ENCODE data around the gene USH2A.
"Not testable (repeated sequence)": the region's sequence is repeated elsewhere in the genome, so short reads cannot be mapped to it uniquely, and the experiment has no call there.

The USH2A gene

GRCh38 chr1:216032961-216033614 is 390.2 kb downstream of the USH2A start:
- DNase-seq, result no peak

- no peak for DNase-seq
These were observed 391.0 kb downstream of the USH2A start for GRCh38 chr1:216032284-216032683.

- no peak for DNase-seq
These were observed 394.6 kb downstream of the USH2A start for GRCh38 chr1:216028631-216029030.

DNA sequence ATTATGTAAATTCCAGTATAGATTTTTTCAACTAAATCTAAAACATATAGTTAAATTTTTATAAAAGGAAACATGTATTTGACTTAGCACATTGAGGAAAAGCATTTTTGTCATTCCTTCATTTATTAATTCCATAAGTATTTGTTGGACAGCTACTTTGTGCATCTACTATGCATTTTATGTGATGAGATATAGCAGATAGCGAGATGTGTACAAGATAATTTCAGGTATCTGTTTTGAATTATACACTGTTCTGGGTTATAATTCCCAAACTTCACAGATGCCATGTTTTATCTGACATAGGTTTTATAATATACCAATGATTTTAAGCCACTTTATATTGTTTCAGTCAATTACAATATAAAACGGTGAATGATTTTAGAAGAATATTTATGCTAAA is 398.7 kb downstream of the USH2A start:
- no peak for DNase-seq

DNA sequence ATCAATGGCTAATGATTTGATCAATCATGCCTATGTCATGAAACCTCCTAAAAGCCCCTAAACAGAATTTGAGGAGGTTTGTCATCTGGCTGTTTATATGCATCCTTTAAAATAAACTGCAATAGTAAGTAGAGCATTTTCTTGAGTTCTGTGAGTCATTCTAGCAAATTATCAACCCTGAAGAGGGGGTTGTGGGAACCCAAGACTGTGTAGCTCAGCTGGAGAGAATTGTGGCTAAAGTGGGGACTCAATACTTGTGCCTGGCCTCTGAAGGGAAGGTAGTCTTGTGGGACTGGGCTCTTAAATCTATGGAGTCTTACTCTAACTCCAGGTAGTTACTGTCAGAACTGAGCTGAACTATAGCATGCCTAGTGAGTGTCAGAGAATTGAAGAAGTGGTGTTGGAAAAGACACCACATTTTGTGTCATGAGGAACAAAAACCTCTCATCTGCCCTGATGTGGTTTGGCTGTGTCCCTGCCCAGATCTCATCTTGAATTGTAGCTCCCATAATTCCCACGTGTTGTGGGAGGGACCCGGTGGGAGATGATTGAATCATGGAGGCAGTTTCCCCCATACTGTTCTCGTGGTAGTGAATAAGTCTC is 402.4 kb downstream of the USH2A start:
- DNase-seq, result no peak

DNA sequence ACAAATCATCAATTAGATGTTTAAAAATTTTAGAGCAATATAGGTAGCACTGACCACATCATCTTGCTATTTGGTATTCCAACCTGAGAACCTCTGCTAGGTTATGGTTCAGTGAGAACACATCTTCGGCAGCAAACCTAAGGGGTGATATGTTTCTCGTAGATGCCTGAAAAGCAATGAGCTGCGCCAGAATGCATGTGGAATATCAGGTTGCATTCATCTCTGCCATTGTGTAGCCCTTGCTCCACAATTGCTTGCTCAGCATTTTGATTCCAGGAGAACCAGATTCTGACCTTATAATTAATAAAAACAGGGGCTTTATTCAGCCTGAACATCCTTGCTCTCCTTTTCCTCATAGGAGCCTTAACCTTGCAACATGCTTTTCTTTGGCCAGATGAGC is 408.1 kb downstream of the USH2A start:
- DNase-seq, result no peak

GRCh38 chr1:216014086-216014485 is 409.2 kb downstream of the USH2A start:
- DNase-seq, result no peak

GRCh38 chr1:216009456-216009855 is 413.8 kb downstream of the USH2A start:
- not testable (repeated sequence) for DNase-seq

DNA sequence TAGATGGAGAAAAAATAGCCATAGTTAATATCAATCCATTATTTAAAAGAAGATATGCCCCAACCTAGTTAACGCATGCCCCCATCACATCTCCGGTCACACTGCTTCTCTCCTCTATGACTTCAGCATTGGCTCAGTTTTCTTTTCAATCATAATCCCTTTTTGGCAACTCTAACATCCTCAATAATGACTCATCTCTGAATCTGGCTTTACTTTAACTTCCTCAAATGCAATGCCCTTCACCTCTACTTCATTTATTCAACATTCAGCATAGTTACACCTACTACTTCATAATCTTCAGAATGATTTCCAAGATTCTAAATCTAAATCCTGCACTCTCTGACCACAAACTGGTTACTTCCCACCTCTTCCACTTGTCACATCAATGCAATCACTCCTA is 417.3 kb downstream of the USH2A start:
- no peak for DNase-seq

GRCh38 chr1:215992620-215993019 is 430.6 kb downstream of the USH2A start:
- no peak for DNase-seq

- DNase-seq, result no peak
These were observed 436.0 kb downstream of the USH2A start for GRCh38 chr1:215987092-215987875.

DNA sequence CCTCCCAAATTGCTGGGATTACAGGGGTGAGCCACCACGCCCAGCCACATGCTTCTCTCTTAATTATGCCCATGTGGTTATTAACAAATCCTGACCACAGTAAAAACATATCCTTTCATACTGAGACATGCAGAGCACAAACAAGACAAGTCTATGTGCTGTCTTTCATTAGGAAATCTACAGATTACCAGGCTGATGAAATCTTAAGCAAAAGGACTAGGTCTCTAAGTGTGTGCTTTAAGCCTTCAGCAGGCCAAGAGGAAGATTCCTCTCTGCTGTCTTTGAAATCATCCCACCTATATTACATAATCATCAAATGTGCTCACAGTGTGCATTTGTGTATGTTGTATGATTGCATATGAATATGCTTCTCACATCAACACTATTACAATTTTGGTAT is 436.8 kb downstream of the USH2A start:
- DNase-seq, result no peak

GRCh38 chr1:215983680-215984079 is 439.6 kb downstream of the USH2A start:
- no peak for DNase-seq

DNA sequence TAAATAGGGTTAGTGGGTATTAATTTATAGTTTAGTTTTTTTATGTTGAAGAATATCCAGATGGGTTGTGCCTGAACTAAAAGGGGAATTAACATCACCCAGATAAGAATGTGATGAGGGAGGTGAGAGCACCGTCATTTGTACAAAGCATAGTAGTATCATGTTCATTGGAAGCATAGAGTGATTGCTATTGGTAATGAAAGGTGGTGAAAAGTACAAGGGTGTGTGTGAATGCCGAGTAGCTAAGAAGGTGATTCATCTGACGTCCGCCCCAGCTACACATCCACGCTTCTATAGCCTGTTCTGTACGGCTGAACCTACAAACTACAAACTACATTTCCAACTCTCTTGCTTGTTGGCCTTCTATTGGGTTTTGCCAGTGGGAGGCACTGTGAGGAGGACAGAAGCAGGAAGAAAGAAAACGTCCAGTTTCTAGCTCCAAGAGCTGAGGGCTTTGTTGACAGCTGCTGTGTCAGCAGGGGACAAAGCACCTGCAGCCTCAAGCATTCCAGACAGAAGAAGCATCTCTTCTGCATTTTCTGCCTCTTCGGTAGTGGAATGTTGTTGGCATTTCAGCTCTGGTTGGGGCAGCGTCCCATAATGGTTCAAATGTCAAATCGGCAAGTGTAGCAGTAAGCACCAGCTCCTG is 451.3 kb downstream of the USH2A start:
- no peak for DNase-seq

GRCh38 chr1:215970406-215970805 is 452.8 kb downstream of the USH2A start:
- no peak for DNase-seq

DNA sequence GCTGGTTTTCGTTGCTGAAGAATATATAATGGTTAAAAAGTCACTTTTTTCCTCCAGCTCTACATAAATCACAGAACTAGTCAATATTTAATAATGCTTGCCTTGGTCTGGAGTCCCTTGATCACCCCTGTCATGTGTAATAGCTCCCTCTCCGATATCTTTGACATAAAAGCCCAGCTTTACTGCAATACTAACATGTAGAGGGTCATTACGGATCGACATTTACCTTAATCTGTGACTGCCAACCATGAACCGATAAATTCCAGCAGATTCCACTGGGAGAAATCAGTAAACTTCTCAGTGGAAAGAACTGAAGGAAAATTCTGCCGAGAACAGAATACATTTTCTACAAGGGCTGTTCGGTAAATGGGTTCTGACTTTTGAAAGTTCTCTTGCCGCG is 459.6 kb downstream of the USH2A start:
- no peak for DNase-seq

DNA sequence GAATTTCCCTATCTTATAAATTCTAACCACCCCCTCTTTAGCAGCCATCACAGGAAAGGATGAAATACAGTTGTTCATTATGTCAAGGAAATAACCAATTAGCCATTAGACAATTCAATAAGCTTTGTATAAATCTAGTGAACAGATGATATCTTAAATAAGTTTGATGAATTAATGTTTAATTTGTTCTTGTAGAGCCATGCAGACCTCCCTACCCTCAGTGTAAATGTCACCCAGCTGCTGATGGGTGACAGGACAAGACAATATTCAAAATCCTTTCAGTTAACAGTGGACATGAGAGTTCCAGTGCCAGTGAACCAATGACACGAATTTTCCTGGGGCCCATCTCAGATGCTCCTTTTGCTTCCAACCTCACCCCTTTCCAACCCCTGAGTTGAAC is 460.2 kb downstream of the USH2A start:
- no peak for DNase-seq

GRCh38 chr1:215958841-215959240 is 464.4 kb downstream of the USH2A start:
- no peak for DNase-seq

GRCh38 chr1:215957663-215958062 is 465.6 kb downstream of the USH2A start:
- DNase-seq, result no peak

GRCh38 chr1:215932558-215932957 is 490.7 kb downstream of the USH2A start:
- DNase-seq, result no peak

DNA sequence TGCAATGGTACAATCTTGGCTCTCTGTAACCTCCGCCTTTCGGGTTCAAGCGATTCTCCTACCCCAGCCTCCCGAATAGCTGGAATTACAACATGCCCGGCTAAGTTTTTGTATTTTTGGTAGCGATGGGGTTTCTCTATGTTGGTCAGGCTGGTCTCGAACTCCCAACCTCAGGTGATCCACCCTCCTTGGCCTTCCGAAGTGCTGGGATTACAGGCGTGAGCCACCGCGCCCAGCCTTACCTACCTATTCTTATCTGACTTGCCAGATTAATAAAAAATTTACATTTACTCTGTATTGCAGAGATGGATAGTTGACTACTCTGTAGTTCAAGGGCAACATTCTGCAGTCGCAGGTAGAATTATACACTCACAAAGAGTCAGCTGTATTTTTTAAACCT is 496.6 kb downstream of the USH2A start:
- no peak for DNase-seq

DNA sequence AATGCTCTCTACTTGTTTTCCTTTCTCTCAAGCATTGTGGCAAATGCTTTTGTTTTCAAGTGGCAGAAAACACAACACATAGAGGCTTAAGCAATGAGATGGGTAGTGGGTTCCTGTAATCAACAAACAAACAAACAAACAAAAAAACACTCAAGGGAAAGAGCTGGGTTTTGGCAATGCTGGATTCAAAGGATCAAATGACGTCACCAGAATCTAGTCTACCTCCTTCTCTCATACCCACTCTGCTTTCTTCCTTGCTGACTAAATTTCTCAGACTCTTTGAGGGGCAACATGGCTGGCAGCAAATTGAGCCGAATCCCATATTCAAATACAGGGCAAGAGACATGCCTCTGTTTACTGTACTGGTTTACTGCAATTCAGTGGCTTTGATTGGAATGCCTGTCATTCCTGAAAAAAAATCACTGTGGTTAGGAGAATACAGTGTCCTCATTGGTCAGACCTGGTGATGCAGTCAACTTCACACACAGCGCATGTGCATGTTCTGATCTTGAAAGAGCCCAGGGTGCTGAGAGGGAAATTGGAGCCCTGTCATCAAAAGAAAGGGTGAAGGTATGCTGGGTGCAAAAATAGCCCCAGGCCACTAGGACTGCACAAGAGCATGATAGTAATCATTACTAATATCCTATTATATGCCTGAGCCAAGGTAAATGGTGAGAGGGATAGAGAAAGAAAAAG is 500.0 kb downstream of the USH2A start:
- DNase-seq, result no peak

DNA sequence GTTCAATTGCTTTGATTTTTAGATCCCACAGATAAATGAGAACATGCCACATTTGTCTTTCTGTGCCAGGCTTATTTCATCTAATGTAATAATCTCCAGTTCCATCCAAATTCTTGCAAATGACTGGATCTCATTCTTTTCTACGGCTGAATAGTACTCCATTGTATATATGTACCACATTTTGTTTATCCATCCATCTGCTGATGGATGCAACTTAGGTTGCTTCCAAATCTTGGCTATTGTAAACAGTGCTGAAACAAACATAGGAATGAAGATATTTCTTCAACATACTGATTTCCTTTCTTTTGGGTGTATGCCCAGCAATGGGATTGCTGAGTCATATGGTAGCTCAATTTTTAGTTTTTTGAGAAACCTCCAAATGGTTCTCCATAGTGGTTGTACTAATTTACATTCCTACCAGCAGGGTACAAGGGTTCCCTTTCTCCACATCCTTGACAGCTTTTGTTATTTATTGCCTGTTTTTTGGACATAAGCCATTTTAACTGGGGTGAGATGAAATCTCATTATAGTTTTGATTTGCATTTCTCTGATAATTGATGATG is 511.8 kb downstream of the USH2A start:
- DNase-seq, result no peak
